ENCODE results near the gene KCNE2.

DNA sequence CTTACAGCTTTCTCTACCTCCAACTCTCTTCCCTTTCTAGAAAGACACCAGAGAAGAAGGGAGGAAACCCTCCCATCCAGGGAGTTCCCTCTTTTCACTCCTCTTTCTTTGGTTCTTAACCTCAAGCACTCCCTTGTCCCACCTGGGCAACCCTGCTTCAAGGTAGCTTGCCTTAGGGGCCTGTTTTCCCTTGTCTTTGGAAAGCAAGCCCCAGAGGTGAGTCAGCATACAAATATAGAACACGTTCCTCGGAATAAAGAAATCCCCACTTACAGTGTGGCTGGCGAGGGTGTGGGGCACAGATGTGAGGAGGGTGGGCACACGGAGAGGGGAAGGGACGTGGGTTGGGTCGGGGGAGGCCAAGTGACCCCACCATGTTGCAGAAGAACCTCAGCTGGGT is 26.1 kb upstream of the KCNE2 start:
- TF ChIP-seq, protein P1, sequence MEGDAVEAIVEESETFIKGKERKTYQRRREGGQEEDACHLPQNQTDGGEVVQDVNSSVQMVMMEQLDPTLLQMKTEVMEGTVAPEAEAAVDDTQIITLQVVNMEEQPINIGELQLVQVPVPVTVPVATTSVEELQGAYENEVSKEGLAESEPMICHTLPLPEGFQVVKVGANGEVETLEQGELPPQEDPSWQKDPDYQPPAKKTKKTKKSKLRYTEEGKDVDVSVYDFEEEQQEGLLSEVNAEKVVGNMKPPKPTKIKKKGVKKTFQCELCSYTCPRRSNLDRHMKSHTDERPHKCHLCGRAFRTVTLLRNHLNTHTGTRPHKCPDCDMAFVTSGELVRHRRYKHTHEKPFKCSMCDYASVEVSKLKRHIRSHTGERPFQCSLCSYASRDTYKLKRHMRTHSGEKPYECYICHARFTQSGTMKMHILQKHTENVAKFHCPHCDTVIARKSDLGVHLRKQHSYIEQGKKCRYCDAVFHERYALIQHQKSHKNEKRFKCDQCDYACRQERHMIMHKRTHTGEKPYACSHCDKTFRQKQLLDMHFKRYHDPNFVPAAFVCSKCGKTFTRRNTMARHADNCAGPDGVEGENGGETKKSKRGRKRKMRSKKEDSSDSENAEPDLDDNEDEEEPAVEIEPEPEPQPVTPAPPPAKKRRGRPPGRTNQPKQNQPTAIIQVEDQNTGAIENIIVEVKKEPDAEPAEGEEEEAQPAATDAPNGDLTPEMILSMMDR (conservative IDR thresholded peaks at IDR 0.05; ENCODE audit: low read length) = no peak
- TF ChIP-seq EZH2phosphoT487 (IDR thresholded peaks at IDR 0.05; ENCODE audit: borderline replicate concordance) = no peak

Data from Loucy (cell line).